OCI-LY7 (cell line): ENCODE data around the gene ACADL.

Source experiments
- EZH2phosphoT487 ChIP-seq: fragments of 200-600 bp; sonication (generic); IDR thresholded peaks from 2 replicates; pipeline ENCODE4 v1.6.1; 2018; ENCODE audit warnings: low read depth, borderline replicate concordance, mild to moderate bottlenecking, mixed run types, antibody characterized with exemption, low read length, moderate library complexity, mixed read lengths
- TF ChIP-seq, protein P1 (sequence below): fragments of 200-600 bp; sonication (generic); conservative IDR thresholded peaks from 2 replicates; pipeline ENCODE4 v1.5.1; 2014; ENCODE audit warnings: mild to moderate bottlenecking, antibody characterized with exemption, low read length, moderate library complexity, mixed read lengths

DNA sequence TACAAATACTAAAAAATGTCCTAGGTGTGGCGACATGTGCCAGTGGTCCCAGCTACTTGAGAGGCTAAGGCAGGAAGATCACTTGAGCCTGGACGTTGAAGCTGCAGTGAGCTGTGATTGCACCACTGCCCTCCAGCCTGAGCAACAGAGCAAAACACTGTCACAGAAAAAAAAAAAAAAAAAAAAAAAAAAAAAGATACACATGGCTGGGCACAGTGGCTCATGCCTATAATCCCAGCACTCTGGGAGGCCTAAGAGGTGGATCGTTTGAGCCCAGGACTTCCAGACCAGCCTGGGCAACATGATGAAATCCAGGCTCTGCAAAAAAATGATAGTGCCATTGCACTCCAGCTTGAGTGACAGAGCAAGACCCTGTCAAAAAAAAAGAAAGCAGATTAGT is 67.7 kb downstream of the ACADL start:
- TF ChIP-seq, protein P1, sequence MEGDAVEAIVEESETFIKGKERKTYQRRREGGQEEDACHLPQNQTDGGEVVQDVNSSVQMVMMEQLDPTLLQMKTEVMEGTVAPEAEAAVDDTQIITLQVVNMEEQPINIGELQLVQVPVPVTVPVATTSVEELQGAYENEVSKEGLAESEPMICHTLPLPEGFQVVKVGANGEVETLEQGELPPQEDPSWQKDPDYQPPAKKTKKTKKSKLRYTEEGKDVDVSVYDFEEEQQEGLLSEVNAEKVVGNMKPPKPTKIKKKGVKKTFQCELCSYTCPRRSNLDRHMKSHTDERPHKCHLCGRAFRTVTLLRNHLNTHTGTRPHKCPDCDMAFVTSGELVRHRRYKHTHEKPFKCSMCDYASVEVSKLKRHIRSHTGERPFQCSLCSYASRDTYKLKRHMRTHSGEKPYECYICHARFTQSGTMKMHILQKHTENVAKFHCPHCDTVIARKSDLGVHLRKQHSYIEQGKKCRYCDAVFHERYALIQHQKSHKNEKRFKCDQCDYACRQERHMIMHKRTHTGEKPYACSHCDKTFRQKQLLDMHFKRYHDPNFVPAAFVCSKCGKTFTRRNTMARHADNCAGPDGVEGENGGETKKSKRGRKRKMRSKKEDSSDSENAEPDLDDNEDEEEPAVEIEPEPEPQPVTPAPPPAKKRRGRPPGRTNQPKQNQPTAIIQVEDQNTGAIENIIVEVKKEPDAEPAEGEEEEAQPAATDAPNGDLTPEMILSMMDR = no peak
- TF ChIP-seq EZH2phosphoT487 = no peak
